Measurements from ENCODE around the gene DMD.

The DMD gene

DNA sequence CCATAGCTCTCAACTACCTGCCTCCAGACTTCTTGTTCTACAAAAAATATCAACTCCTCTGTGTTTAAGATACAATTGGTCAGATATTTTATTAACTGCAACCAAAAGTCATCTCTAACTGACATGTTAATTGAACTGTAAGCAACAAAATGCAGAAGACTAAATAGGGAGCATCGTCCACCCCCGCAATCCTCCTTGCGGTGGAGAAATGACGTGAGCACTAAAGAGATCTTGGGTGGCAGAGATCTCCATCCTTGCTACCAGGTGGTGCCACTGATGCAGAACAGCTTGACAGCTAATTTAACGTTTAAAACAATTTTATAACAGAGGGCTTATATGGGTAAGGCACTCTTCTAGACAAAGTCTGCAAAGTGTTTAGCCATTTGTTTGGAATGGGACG, 1975.1 kb downstream of the DMD start:
- no peak for DNase-seq (ENCODE audit: low read depth in 2 of 2)

DNA sequence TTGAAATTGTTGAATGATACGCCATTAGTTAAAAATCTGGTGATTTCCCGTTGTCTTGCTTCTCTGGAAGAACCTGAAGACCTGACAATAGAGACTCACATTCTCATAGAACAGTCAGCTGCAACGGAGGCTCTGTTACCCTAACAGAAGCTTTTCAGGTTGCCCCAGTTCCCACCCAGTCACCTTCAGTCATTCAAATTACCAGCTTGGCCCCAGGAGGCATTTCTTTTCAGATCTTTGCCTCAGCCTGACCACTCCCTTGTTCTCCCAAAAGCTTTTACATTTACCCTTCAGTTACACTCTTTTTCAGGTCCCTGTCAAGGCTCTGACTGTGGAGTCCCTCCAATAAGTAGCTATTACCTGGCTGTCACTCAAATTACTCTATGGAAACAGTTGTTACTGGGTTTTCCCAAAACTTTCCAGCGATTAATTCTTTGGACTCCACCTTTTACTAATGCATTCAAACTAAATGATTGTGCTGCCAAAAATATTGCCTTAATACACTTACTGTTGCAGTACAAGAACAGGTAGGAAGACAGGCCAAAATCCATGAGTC, 1977.3 kb downstream of the DMD start:
- DNase-seq (ENCODE audit: low read depth in 2 of 2): no peak

DNA sequence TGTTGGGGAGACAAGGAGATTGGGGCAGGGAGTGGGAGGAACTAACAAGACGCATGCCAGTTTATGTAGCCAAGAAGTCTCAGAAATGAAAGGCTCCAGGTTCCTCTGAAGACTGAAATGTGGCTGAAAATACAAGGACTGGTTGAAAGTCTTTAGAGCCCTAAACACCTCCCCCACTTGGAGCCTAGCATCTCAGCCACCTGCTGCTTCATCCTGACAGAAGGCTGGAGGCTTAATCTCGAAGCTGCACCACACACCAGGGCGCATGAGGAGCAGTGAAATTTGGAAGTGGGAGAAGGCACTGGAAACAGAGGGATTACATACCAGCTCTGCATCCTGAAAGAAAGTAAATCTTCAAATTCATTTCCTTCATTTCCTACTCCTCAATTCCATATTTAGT, 1978.8 kb downstream of the DMD start:
- no peak for DNase-seq (ENCODE audit: low read depth in 2 of 2)

DNA sequence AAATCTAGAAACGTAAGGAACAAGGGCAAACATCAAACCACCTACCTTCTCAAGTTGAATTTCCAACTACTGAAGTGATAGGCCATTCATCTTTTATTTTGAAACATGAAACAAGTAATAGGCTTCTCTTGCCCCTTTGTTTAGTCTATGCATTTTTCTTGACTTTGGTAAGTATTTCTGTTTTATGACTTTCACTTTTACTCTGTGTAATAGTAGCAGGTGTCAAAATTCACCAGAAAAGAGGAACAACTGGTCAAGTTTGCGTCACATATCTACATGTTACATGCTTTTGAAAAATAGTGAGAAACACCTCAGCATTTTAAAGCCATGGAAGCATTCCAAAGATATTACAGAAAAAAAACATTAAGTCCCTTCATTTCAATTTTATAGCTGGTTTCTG, 1982.4 kb downstream of the DMD start:
- DNase-seq (ENCODE audit: low read depth in 2 of 2): no peak

DNA sequence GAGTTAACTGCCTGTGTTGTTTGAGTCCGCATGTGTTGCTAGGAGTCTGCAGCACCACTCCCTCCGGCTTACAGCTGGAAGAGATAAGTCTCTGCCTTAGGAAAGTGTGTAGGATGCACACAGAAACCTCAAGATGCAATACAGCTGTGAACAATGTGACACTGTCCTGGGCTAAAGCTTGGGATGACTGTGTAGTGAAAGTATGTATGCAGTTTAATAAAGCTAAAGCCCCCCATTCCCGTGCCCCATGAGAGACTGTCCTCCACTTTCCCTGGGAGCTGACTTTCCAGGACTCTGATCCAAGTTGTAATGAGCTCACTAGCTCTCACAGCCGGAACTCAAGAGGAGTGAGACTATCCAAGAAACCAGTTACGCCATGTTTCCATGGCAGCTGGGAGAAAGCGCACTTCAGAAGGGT, 1982.9 kb downstream of the DMD start:
- no peak for DNase-seq (ENCODE audit: low read depth in 2 of 2)

DNA sequence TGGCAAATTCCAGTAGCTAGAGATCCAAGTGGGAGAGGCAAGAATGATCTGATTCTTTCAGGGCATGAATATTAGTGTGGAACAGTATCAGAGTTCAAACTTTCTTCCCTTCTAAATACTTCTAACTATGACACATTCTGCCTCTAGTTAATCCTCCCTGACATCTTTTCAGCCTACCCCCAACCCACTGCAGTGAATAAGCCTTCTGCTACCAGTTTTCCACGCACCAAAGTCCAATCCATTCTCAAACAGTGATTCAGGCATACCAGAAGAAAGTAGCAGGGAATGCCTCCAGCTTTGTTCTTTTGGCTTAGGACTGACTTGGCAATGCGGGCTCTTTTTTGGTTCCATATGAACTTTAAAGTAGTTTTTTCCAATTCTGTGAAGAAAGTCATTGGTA, 1984.1 kb downstream of the DMD start:
- DNase-seq (ENCODE audit: low read depth in 2 of 2): no peak

DNA sequence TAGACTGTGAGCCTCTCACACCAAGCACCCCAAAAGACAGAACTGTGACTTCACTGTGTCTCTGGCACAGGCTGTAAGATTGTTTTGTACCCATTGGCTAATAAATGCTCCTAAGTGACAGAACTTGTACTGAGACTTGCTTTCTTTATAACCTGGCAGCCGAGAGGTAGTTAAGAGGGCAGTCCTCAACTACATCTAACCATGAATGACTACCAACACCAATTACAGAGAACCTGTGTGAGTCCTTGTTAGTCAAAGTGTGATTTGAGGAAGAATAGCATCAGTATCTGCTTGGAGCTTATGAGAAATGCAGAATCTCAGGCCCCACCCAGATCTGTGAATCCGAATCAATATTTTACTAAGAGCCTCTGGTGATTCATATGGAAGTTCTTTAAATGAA, 1985.5 kb downstream of the DMD start:
- DNase-seq (ENCODE audit: low read depth in 2 of 2): no peak

DNA sequence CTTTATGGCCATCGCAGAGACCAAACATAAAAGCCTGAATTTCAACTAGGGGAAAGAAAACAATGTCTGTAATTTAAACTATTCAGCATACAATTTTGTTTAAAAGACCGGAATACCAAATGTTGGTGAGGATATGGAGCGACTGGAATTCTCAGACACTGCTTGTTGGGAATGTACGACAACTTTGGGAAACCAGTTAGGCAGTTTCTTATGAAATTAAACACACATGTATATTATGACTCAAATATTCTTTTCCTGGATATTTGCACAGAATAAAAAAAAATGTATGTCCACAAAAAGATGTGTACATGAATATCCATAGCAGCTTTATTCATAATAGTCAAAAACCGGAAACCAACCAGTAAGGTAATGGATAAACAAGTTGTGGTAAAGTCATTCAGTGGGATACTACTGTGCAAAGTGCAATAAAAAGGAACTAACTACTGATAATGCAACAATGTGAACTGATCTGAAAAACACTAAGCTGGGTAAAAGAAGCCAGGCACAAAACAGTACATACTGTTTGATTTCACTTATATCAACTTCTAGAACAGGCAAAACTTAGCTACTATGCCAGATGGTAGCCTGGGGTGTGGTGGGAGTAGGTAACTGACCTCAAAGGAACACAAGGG, 1986.9 kb downstream of the DMD start:
- DNase-seq (ENCODE audit: low read depth in 2 of 2): no peak

DNA sequence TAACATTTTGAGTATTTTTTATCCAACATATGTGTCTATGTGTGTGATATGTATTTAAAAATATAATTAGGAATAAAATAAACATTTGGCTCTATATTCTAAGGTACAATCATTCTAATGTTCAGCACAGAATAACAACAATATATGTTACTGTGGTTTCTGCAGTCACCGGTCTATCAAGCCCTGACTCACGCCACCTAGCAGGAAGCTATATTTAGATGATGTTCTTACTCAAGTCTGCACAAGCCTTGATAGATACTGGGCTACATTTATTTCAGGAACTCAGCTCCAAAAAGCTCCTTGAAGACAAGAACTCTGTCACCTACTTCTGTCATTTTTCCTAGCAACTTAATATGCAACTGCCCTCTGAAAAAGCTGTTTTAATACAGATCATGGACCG, 1987.5 kb downstream of the DMD start:
- no peak for DNase-seq (ENCODE audit: low read depth in 2 of 2)

DNA sequence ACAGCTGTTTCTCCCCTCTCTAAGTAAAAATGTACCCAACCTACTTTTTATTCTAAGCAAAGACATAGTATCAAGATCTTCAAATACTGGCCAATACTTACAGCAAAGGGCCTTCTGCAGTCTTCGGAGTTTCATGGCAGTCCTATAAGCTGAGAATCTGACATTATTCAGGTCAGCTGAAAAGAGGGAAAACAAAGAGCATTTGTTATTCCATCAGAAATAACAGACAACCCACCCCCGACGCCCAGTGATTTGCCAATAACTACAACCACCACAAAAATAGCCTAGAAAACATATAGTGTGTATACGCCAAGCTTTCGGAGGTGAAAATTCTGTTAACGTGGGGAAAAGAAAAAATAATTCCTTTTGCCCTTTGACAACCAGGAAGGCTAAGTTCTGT, 1988.4 kb downstream of the DMD start:
- DNase-seq (ENCODE audit: low read depth in 2 of 2): no peak

DNA sequence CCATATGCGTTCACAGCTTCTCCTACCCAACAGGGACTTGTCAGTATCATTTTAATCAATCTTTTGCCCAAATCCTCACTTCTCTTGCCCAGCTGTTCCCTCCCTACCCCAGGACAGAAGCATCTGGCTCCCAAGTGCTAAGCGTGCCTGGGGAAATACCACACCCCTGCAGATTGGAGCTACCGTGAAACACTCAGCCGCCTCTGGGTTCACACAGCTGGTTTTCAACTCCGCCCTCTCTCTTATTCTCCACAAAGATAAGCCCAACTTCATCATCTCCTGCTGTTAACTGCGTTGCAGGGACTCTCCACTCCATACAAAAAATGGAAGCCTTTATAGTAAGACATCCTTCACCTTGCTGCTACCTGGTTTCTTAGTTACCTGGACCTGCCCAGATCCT, 1992.2 kb downstream of the DMD start:
- no peak for DNase-seq (ENCODE audit: low read depth in 2 of 2)

DNA sequence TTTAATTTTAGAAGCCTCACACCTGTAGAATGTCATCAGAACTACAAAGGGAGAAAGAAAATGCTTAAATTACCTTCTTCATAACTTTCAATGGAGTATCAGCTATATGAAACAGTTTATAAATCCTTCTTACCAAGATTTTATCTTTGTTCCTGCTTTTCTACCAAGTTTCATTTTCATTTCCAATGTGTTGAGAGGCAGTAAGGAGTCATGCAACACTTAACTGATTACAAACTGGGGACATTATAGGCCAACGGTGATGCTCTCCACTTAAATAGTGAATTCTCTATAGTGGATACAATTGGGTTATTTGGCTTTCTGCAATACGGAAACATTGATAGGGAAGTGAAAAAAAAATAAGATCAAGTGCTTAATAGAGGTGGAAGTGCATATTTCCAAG, 1994.3 kb downstream of the DMD start:
- no peak for DNase-seq (ENCODE audit: low read depth in 2 of 2)

DNA sequence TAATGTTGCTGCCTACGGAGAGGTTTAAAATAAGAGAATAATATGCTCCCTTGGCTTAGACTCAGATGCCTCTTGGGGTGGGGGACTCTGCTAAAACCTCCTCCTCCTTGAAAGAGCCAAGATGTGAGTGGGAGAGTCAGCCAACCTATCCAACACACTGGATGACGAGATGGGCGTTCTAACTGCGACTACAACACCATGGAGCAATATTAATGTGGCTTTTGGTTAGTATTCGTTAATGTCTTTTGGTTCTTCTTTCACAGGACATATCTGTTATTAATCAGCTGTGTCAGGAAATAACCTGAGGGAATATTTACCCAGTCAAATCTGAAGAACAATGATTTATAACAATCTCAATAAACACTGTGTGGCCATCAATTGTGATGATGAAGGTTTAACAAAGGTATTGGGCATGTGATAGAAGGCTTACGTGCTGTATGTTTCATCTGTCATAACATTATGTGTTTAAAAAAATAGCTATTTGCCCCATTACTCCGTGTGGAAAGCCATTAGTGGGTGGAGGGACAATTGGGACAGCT, 1996.0 kb downstream of the DMD start:
- no peak for DNase-seq (ENCODE audit: low read depth in 2 of 2)

DNA sequence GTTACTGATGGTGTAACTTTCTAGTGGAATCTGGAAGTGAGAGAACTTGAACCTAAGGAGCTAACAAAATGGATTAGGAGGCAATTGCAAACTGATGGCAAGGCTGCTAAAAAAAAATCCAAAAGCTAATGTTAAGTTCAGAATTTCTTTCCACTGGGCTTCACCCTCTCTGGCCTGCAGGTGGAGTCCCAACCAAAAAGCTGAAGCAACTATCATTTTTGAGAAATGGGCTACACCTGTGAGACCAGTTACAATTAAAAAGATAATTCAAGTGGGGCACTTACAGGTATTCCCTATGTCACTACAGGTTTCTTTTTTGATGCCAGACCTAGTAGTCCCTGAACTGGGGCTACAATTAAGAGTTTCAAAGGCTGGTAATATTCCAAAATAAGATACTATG, 1997.4 kb downstream of the DMD start:
- no peak for DNase-seq (ENCODE audit: low read depth in 2 of 2)

DNA sequence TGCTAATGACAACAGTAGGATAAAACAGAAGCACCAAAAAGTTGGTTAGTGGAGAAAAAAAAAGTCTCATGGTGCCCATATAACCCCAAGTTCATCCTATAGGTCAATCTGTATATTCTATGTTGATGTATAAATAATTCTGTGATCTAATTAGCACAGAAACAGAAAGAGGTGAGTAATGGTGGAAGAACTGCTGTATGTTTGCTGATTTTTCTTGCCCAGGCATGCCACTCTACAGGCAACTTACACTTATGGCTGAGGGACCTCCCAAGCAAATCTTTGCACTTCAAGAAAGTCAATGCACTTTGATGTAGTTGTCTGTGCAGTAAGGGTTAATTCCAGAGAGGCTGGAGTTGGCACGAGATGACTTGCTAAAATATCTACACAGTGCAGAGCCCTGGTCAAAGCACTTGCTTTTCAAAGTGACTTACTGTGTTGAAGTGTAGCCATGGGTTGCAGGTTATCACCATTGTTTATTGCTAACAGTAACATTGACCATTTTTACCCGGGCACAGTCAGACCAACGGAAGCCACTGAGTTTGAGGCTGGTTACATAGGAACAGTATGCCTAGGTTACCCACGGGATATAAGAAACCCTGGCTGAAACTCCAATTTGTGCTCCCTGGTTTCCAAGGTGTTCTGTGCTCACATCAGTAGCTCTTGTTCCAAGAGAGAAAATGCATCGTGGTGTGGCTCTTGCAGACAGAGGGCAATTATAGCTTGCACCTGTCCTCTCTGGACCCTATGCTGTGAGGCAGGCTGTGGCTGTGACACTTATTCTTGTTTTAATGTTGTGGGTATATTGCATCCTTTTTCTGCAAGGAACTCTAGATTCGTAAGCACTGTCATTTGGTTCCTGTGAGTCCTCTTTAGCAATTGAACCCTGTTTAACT, 1998.2 kb downstream of the DMD start:
- DNase-seq (ENCODE audit: low read depth in 2 of 2): no peak

DNA sequence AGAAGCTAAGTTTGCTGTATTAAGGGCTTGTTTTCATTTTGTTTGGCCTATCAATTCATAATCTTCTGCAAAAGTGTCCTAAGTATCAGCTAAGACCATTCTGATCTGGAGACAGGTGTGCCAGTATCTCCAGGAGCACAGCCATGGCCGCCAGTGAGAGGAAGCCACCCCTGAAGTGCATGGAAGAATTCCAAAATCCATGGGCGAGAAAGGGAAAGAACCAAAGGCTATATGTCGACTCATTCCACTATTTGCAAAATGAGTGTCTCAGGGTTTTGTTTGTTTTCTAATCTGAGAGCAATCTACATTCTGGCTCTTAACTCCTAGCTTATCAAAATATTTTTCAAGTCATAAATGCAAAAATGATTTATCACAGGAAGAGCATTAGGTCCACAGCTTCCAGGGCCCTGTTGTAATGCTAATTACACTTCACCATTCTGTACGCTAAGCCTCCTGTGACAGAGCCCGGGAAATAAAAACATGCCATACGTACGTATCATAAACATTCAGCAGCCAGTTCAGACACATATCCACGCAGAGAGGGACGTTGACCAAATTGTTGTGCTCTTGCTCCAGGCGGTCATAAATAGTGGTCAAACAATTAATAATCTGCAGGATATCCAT, 2002.2 kb downstream of the DMD start:
- DNase-seq (ENCODE audit: low read depth in 2 of 2): no peak

DNA sequence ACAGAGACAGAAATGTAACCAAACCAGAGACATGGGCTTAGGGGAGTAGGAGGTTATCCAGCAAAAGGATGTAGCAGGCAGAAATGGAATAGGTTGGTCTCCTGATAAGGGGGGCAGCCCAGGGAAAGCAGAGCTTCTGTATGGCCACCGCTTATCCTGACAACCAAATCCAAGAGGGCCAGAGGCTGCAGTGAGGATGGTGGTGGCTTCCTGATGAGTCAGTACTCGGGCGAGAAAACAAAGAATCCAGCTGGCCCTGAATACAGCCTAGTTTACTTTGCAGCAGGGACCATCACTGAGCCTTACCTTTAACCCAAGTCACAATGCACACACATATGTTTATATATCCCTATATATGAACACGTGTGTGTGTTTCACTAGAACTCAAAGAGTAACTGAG, 2009.8 kb downstream of the DMD start:
- no peak for DNase-seq (ENCODE audit: low read depth in 2 of 2)

DNA sequence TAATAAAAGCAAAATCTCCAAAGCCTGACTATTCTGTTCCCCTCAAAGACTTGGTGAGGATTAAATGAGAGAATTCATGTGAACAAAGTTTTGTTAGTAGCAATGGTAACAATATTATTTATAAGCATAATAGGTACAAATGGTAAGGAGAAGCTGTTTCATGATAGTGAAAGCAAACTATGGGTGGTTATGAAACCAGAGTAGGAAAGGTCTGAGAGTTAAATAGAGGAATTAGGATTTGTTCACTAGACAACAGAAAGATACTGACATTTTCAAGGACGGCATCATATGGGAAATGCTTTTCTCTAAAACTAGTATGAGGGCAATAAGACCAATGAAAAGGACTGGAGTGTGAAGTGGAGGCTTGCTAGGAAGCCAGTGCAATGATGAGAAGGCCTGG, 2010.9 kb downstream of the DMD start:
- no peak for DNase-seq (ENCODE audit: low read depth in 2 of 2)

DNA sequence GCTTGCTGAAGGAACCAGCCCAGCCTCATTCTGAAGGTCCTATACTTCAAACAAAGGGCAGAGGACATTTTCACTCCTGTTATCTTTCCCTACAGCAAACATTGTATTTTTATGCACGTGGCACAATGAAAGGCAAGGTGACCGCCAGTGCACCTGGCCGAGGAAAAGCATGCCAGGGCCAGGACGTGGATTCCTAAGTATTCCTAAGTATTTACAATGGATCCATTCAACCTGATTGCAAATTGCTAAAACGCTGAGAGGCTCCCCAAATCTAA, 2011.6 kb downstream of the DMD start:
- DNase-seq (ENCODE audit: low read depth in 2 of 2): no peak

DNA sequence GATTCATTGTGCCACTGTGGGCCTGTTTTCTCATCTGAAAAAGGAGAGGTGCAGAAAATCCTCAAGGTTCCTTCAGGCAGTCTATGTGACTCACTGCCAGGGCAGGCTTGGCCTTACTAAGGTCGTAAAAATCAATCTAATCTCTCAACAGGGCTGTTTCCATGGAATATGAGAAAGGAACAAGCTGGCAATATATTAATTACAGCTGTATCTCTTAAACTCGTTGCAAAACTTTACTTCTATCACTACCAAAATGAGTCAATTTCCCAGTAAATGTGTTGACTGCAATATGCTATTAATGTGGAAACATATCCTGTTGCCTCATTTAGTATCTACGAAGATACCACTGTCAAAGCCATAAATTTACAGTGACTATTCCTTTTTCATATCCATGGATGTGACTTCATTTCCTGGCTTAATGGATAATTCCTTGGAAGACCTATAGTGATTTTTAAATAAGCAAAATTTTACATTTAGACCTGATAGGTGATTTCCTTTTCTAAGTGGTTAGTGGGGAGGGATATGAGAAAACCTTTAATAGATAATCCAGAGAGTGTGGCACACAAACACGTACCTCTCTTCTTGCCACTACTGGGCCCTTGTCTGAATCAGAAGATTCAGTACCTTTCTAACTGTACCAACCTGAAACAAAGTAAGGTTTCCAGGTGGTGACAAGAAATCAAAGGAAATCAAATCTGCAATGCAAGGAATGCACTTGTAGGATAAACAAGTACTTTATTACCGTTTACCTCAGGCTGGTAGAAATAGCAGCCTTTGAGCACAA, 2012.1 kb downstream of the DMD start:
- DNase-seq (ENCODE audit: low read depth in 2 of 2): no peak

DNA sequence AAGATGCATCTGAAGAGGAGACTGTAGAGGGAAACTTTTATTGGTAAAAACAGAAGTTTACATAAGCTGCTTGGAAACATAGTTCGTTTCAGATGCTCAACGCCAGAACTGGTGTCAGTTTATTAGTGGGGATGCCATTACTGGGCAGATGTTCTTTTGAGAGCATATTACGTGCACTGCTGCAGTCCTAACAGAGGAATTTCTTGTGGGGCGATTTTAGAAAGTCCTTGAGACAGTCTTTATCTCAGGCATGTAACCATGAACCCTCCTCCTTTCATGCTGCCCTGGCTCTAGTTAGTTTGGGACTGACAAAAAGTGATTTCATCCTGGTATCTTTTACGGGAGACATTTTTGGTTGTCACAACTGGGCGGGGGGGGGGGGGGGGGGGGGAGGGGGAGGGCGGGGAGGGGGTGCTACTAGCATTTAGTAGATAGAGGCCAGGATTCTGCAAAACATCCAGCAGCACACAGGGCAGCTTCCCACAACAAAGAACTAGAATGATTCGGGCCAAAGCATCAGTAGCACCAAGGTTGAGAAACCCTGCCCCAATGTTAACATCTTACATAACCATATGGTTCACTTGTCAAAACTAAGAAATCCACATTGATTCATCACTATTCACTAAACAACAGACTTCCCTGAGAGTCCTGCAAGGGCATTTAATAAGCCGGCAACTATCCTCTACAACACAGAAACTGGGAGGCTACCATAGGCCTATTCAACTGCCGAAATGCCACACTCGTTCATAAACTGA, 2021.0 kb downstream of the DMD start:
- DNase-seq (ENCODE audit: low read depth in 2 of 2): no peak
